Measurements from ENCODE around the gene COL6A3. TPM values are rescaled to one million over a fixed set of nuclear protein-coding genes. Genes with fewer than 3 reads are reported as not detected.
A peak's percentile ranks its signal among the peaks of the same experiment; 100 is the strongest.

The COL6A3 gene
- total and polyA plus RNA-seq, 7 donors, result 15.5 to 75.2 (median 59.1) TPM

GRCh38 chr2:237403024-237403882 lies 10.7 kb downstream of the COL6A3 start:
- ATAC-seq, result peak; percentile 84 to 95 (median 92)
- intact Hi-C loops (cut with DNase I), result loop anchor here (5.0 to 10.0 kb wide), 3 partner anchors 86 to 1914 kb away; no protein-coding TSS in a partner anchor
- peaks cover 26% of the 10 kb centered on the region for H3K4me1 ChIP-seq
- WGBS, 3 donors, result 47 to 53% (median 49%) methylated on average over 11 of the region's 11 CpGs
- no peak overlapping the region for H3K4me3 ChIP-seq
- H3K36me3 ChIP-seq (ENCODE audit: insufficient read depth in 1 of 2, low read depth in 1 of 2), result no peaks in the 10 kb centered on the region
- H3K9me3 ChIP-seq, result no peaks in the 10 kb centered on the region
- DNase-seq, result peak; percentile 69 to 78
- TF ChIP-seq CTCF (IDR thresholded peaks at IDR 0.05), result no peak
- peak overlapping the region; percentile 89 for H3K27ac ChIP-seq
- no peaks in the 10 kb centered on the region for H3K27me3 ChIP-seq (ENCODE audit: insufficient read depth in 3 of 3, low read length in 2 of 3)

DNA sequence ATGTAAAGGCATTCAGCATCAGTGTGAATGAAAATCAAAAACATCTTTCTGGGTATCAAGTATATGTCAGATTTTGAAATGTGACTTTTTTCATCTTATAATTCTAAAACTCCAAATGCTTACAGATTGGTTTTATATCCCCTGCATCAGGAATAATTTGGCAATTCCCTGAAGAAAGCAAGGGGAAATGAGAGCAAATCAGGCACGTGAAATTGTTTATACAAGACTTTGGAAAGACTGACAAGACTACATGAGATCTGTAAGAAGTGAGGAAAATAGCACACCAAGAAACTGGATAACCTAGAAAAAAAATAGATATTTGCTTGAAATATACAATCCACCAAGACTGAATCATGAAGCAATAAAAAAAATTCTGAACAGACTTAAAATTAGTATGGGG lies 13.8 kb downstream of the COL6A3 start:
- Histone ChIP-seq H3K9me3 (no peaks in the 10 kb centered on the region), H3K36me3 (ENCODE audit: insufficient read depth in 1 of 2, low read depth in 1 of 2) (no peaks in the 10 kb centered on the region), H3K4me3 (no peak overlapping the region), H3K4me1 (peaks cover 15% of the 10 kb centered on the region), H3K27ac (no peak overlapping the region), H3K27me3 (ENCODE audit: insufficient read depth in 3 of 3, low read length in 2 of 3) (no peaks in the 10 kb centered on the region)
- no peak for ATAC-seq
- intact Hi-C loops (cut with DNase I), result loop anchor here (5.0 to 10.0 kb wide), 3 partner anchors 83 to 1917 kb away; no protein-coding TSS in a partner anchor
- DNase-seq, result no peak
- no peak for TF ChIP-seq CTCF (IDR thresholded peaks at IDR 0.05)
- WGBS, 3 donors, result 62 to 82% (median 76%) methylated on average over 1 of the region's 1 CpG

DNA sequence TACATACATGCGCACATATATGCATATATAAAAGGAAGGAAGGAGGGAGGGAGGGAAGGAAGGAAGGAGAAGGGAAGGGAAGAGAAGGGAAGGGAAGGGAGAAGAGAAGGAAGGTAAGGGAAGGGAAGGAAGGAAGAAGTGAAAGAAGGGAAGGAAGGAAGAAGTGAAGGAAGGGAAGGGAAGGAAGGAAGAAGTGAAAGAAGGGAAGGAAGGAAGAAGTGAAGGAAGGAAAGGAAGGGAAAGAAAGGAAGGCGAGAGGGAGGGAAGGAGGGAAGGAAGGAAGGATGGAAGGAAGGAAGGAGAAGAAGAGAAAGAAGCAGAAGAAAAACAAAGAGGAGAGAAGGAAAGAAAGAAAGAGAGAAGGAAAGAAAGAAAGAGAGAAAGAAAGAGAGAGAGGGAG lies 16.9 kb downstream of the COL6A3 start:
- DNase-seq (no peak), ATAC-seq (no peak)
- no peak for TF ChIP-seq CTCF (IDR thresholded peaks at IDR 0.05)
- 52 to 91% (median 66%) methylated on average over 2 of the region's 2 CpGs for WGBS, 3 donors
- no peak overlapping the region for H3K27ac ChIP-seq
- no peaks in the 10 kb centered on the region for H3K27me3 ChIP-seq (ENCODE audit: insufficient read depth in 3 of 3, low read length in 2 of 3)
- intact Hi-C loops (cut with DNase I), result no loop called here
- no peak overlapping the region for H3K4me3 ChIP-seq
- H3K9me3 ChIP-seq, result no peaks in the 10 kb centered on the region
- H3K36me3 ChIP-seq (ENCODE audit: insufficient read depth in 1 of 2, low read depth in 1 of 2), result peaks cover 0 to 4% of the 10 kb centered on the region in 2 donors
- H3K4me1 ChIP-seq, result peaks cover 3% of the 10 kb centered on the region

- Histone ChIP-seq H3K36me3 (ENCODE audit: insufficient read depth in 1 of 2, low read depth in 1 of 2) (peaks cover 0 to 4% of the 10 kb centered on the region in 2 donors), H3K4me1 (no peaks in the 10 kb centered on the region), H3K9me3 (no peaks in the 10 kb centered on the region), H3K4me3 (no peak overlapping the region), H3K27me3 (ENCODE audit: insufficient read depth in 3 of 3, low read length in 2 of 3) (no peaks in the 10 kb centered on the region), H3K27ac (no peak overlapping the region)
- no peak for DNase-seq
- intact Hi-C loops (cut with DNase I), result no loop called here
- ATAC-seq, result no peak
- WGBS, 3 donors, result 91 to 95% (median 91%) methylated on average over 4 of the region's 4 CpGs
- no peak for TF ChIP-seq CTCF (IDR thresholded peaks at IDR 0.05)
Measured at GRCh38 chr2:237393523-237393922, 20.4 kb downstream of the COL6A3 start.
